ENCODE data around the gene TMPRSS6.

Gene TMPRSS6

GRCh38 chr22:37052386-37053309 lies 56.9 kb downstream of the TMPRSS6 start:
- Mint-ChIP-seq H3K9me3 (ENCODE audit: low read depth) (no peaks in the 10 kb centered on the region), H3K4me3 (peak overlapping the region; percentile 78), H3K4me1 (ENCODE audit: low read depth) (peaks cover 12% of the 10 kb centered on the region), H3K36me3 (no peaks in the 10 kb centered on the region), H3K27me3 (no peaks in the 10 kb centered on the region), H3K27ac (peak overlapping the region; percentile 25)

DNA sequence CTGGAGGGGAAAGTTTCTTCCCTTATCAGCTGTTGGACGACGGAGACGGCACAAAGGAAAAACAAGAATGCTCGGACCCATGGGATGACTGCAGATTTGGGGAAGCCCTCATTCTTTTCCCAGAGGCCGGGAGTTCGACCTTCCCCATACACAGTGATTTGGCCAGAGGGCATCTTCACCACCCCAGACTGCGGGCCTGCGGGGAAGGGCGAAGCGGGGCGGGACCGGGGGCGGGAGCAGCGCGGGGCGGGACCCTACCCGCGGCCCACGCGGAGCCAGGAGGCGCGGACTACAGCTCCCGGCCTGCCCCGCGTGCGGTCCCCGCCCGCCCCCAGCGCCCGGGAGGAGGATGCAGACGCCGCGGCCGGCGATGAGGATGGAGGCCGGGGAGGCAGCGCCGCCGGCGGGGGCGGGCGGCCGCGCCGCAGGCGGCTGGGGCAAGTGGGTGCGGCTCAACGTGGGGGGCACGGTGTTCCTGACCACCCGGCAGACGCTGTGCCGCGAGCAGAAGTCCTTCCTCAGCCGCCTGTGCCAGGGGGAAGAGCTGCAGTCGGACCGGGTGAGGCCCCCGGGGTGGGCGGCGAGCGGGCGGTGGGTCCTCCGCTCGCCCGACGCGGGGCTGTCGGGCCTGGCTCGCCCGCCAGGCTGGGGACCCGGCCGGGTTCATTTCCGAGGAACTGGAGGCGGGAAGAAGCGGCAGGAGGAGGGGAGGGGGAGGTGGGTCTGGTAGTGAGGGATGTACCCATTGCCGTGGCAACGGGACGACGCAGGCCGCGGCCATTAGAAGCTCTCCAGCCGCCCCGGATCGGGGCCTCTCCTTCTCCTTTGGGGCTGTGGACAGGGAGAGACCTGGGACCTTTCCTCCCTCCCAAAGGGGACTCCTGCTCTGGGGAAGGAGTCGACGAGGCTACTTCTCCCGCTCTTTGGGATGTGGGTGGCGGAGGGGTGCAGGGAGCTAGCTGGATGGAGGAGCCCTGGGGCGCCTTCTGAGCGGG lies 57.8 kb downstream of the TMPRSS6 start, which contains the start of gene KCTD17:
KCTD17 (plus strand) TSS at position 352 of the 995 bp plus-strand sequence; CDS start at position 371, 19 bp downstream.
- no peaks in the 10 kb centered on the region for H3K36me3 Mint-ChIP-seq
- H3K4me1 Mint-ChIP-seq (ENCODE audit: low read depth): peaks cover 12% of the 10 kb centered on the region
- peak within 1 kb of the TSS; percentile 25 for H3K27ac Mint-ChIP-seq
- H3K4me3 Mint-ChIP-seq: peak within 1 kb of the TSS; percentile 78
- no peaks in the 10 kb centered on the region for H3K9me3 Mint-ChIP-seq (ENCODE audit: low read depth)
- no peaks in the 10 kb centered on the region for H3K27me3 Mint-ChIP-seq

GRCh38 chr22:37050913-37051312 lies 58.6 kb downstream of the TMPRSS6 start:
- Mint-ChIP-seq H3K27ac (no peak overlapping the region), H3K4me1 (ENCODE audit: low read depth) (peaks cover 12% of the 10 kb centered on the region), H3K36me3 (no peaks in the 10 kb centered on the region)

GRCh38 chr22:37049224-37049623 lies 60.3 kb downstream of the TMPRSS6 start:
- Mint-ChIP-seq H3K27ac (no peak overlapping the region), H3K27me3 (no peaks in the 10 kb centered on the region), H3K9me3 (ENCODE audit: low read depth) (no peaks in the 10 kb centered on the region), H3K4me1 (ENCODE audit: low read depth) (peaks cover 17% of the 10 kb centered on the region), H3K36me3 (no peaks in the 10 kb centered on the region), H3K4me3 (no peak overlapping the region)

More at GRCh38 chr22:37050913-37051312, 58.6 kb downstream of the TMPRSS6 start:
- peak overlapping the region; percentile 77 for H3K4me3 Mint-ChIP-seq
- no peaks in the 10 kb centered on the region for H3K9me3 Mint-ChIP-seq (ENCODE audit: low read depth)
- no peaks in the 10 kb centered on the region for H3K27me3 Mint-ChIP-seq

DNA sequence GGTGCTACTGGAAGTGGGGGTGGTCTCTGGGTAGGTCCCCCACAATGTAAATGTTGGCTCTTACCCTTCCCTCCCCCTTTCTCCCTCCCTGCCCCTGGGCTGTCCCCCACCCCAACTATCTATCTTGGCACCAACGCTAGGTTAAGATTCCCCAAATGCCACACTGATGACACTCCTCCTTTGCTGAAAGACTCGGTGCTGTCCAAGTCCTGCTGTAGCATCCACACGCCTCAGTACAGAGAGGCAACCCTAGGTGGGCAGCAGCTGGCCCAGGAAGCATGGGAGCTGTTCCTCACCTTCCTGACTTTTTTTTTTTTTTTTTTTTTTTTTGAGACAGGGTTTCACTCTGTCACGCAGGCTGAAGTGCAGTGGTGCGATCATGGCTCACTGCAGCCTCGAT lies 61.4 kb downstream of the TMPRSS6 start:
- H3K4me3 Mint-ChIP-seq: no peak overlapping the region
- H3K27ac Mint-ChIP-seq: no peak overlapping the region
- H3K9me3 Mint-ChIP-seq (ENCODE audit: low read depth): no peaks in the 10 kb centered on the region
- H3K36me3 Mint-ChIP-seq: no peaks in the 10 kb centered on the region
- no peaks in the 10 kb centered on the region for H3K27me3 Mint-ChIP-seq
- H3K4me1 Mint-ChIP-seq (ENCODE audit: low read depth): peaks cover 16% of the 10 kb centered on the region

- Mint-ChIP-seq H3K4me3 (no peak overlapping the region), H3K9me3 (ENCODE audit: low read depth) (no peaks in the 10 kb centered on the region), H3K4me1 (ENCODE audit: low read depth) (peaks cover 7% of the 10 kb centered on the region), H3K27ac (no peak overlapping the region), H3K36me3 (no peaks in the 10 kb centered on the region), H3K27me3 (no peaks in the 10 kb centered on the region)
These were observed 62.5 kb downstream of the TMPRSS6 start for GRCh38 chr22:37047006-37047405.

DNA sequence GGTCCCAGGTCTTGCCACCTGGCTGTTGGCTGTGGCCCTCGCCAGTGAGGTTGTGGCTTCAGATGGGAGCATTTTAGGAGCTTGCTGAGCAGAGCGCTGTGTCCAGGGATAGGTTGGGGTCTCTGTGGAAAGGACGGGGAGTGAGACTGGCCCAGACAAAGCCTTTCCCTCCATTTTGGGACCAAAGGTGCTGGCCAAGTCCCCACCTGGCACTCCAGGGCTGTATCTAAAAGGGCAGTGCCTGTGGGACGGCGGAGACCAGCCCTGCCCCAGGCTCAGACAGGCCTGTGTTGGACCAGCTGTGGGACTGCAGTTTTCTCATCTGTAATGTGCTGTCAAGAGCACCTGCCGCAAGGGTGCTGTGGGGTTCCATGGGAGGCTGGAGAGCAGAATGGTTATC lies 62.9 kb downstream of the TMPRSS6 start:
- no peak overlapping the region for H3K4me3 Mint-ChIP-seq
- no peaks in the 10 kb centered on the region for H3K9me3 Mint-ChIP-seq (ENCODE audit: low read depth)
- H3K27me3 Mint-ChIP-seq: no peaks in the 10 kb centered on the region
- no peaks in the 10 kb centered on the region for H3K36me3 Mint-ChIP-seq
- no peak overlapping the region for H3K27ac Mint-ChIP-seq
- H3K4me1 Mint-ChIP-seq (ENCODE audit: low read depth): peaks cover 7% of the 10 kb centered on the region

DNA sequence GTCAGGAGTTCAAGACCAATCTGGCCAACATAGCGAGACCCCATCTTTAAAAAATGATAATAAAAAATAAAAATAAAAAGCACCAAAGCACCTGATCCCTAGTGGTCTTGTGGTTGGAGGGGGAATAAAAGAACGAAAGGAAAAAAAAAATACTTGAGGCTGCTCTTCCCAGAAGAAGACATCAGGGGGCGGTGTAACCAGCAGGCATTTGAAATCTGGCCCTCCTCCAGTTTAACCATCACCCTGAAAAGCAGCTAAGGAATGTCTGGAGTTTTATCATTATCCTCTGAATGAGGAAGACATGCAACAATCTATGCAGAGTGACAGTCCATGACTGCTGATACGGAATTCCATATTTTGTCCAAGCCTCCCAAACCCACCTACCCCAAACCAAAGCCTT lies 63.6 kb downstream of the TMPRSS6 start:
- no peaks in the 10 kb centered on the region for H3K36me3 Mint-ChIP-seq
- H3K9me3 Mint-ChIP-seq (ENCODE audit: low read depth): no peaks in the 10 kb centered on the region
- peaks cover under 1% of the 10 kb centered on the region for H3K27me3 Mint-ChIP-seq
- no peak overlapping the region for H3K27ac Mint-ChIP-seq
- H3K4me1 Mint-ChIP-seq (ENCODE audit: low read depth): peaks cover 6% of the 10 kb centered on the region
- no peak overlapping the region for H3K4me3 Mint-ChIP-seq

GRCh38 chr22:37044634-37045625 lies 64.6 kb downstream of the TMPRSS6 start:
- Mint-ChIP-seq H3K27me3 (peaks cover 3% of the 10 kb centered on the region), H3K36me3 (no peaks in the 10 kb centered on the region), H3K27ac (no peak overlapping the region), H3K4me1 (ENCODE audit: low read depth) (peaks cover 6% of the 10 kb centered on the region), H3K9me3 (ENCODE audit: low read depth) (no peaks in the 10 kb centered on the region), H3K4me3 (no peak overlapping the region)

- Mint-ChIP-seq H3K4me3 (no peak overlapping the region), H3K27ac (no peak overlapping the region), H3K27me3 (peaks cover 3% of the 10 kb centered on the region), H3K9me3 (ENCODE audit: low read depth) (no peaks in the 10 kb centered on the region), H3K4me1 (ENCODE audit: low read depth) (peaks cover 6% of the 10 kb centered on the region), H3K36me3 (no peaks in the 10 kb centered on the region)
These were observed 65.5 kb downstream of the TMPRSS6 start for GRCh38 chr22:37043828-37044538.

GRCh38 chr22:37043209-37043827 lies 66.2 kb downstream of the TMPRSS6 start:
- peaks cover 6% of the 10 kb centered on the region for H3K4me1 Mint-ChIP-seq (ENCODE audit: low read depth)
- peaks cover 3% of the 10 kb centered on the region for H3K27me3 Mint-ChIP-seq
- no peaks in the 10 kb centered on the region for H3K36me3 Mint-ChIP-seq
- H3K9me3 Mint-ChIP-seq (ENCODE audit: low read depth): no peaks in the 10 kb centered on the region
- no peak overlapping the region for H3K27ac Mint-ChIP-seq
- no peak overlapping the region for H3K4me3 Mint-ChIP-seq

DNA sequence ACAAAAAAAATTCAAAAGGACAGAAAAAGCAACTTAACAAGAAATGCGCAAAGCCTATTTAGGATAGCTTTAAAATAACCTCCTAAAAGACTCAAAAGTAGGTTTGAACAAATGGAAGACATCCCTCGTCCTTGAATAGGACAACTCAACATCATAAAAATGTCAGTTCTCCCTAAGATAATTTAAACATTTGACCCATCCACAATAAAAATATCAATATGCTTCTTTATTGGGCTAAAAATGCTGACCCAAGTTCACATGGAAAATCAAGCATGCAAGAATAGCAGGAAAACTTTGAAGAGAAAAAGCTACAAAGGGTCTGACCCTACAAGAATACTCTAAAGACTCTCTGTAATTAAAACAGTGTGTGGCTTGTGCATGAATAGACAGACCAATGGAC lies 70.0 kb downstream of the TMPRSS6 start:
- Mint-ChIP-seq H3K4me1 (ENCODE audit: low read depth) (peaks cover 1% of the 10 kb centered on the region), H3K9me3 (ENCODE audit: low read depth) (no peaks in the 10 kb centered on the region), H3K36me3 (no peaks in the 10 kb centered on the region), H3K4me3 (no peak overlapping the region), H3K27ac (no peak overlapping the region), H3K27me3 (peaks cover 5% of the 10 kb centered on the region)

- peaks cover 1% of the 10 kb centered on the region for H3K4me1 Mint-ChIP-seq (ENCODE audit: low read depth)
- H3K4me3 Mint-ChIP-seq: no peak overlapping the region
- H3K27me3 Mint-ChIP-seq: peaks cover 5% of the 10 kb centered on the region
- H3K27ac Mint-ChIP-seq: no peak overlapping the region
- no peaks in the 10 kb centered on the region for H3K36me3 Mint-ChIP-seq
- no peaks in the 10 kb centered on the region for H3K9me3 Mint-ChIP-seq (ENCODE audit: low read depth)
These were observed 71.8 kb downstream of the TMPRSS6 start for GRCh38 chr22:37037669-37038068.
